Neural progenitor cell (in vitro differentiated cells): ENCODE measurements around the gene SLC4A5. TPM values are rescaled to one million over a fixed set of nuclear protein-coding genes. Genes with fewer than 3 reads are reported as not detected.
A peak's percentile ranks its signal among the peaks of the same experiment; 100 is the strongest.

Source experiments
- DNase-seq: peaks from one replicate; pipeline ENCODE4 v3.0.0-alpha.2; 2016; ENCODE audit warnings: low spot score
- H2AFZ ChIP-seq: fragments of 200-600 bp; sonication (generic); replicated peaks from 2 replicates; pipeline ENCODE4 v1.6.1; 2016; ENCODE audit warnings: antibody characterized with exemption
- H3F3A ChIP-seq: fragments of 200-600 bp; sonication (generic); 2 replicates; pipeline ENCODE4 v1.6.1; 2016; ENCODE audit warnings: antibody characterized with exemption, low read depth
- H3K27ac ChIP-seq: fragments of 200-600 bp; sonication (generic); 2 replicates; pipeline ENCODE4 v1.5.1; 2016; ENCODE audit warnings: mild to moderate bottlenecking
- H3K27me3 ChIP-seq: fragments of 200-600 bp; sonication (generic); 2 replicates; pipeline ENCODE4 v1.6.1; 2016; ENCODE audit warnings: mild to moderate bottlenecking, moderate library complexity
- H3K36me3 ChIP-seq: fragments of 200-600 bp; sonication (generic); 2 replicates; pipeline ENCODE4 v1.5.1; 2016
- H3K4me1 ChIP-seq: fragments of 200-600 bp; sonication (generic); 2 replicates; pipeline ENCODE4 v1.6.1; 2016; ENCODE audit warnings: mixed run types
- H3K4me2 ChIP-seq: fragments of 200-600 bp; sonication (generic); 2 replicates; pipeline ENCODE4 v1.6.1; 2016
- H3K4me3 ChIP-seq: fragments of 200-600 bp; sonication (generic); 2 replicates; pipeline ENCODE4 v1.5.1; 2016
- H3K79me2 ChIP-seq: fragments of 200-600 bp; sonication (generic); 2 replicates; pipeline ENCODE4 v1.6.1; 2016; ENCODE audit warnings: low read depth
- H3K9ac ChIP-seq: fragments of 200-600 bp; sonication (generic); 2 replicates; pipeline ENCODE4 v1.6.1; 2016
- H3K9me3 ChIP-seq: fragments of 200-600 bp; sonication (generic); 2 replicates; pipeline ENCODE4 v1.5.1; 2016; ENCODE audit warnings: low read depth
- H4K20me1 ChIP-seq: fragments of 200-600 bp; sonication (generic); 2 replicates; pipeline ENCODE4 v1.6.1; 2016; ENCODE audit warnings: low read depth
- H3K27ac Mint-ChIP-seq: 3 replicates; pipeline ENCODE4 v1.8.0; 2021; ENCODE audit warnings: mixed read lengths
- H3K27me3 Mint-ChIP-seq: 2 replicates; pipeline ENCODE4 v1.8.0; 2022; ENCODE audit warnings: low read depth, mild to moderate bottlenecking, inconsistent platforms, moderate library complexity, mixed read lengths; ENCODE audit not compliant: insufficient read depth
- H3K36me3 Mint-ChIP-seq: 3 replicates; pipeline ENCODE4 v1.8.0; 2021; ENCODE audit warnings: mixed read lengths
- H3K4me1 Mint-ChIP-seq: 3 replicates; pipeline ENCODE4 v1.8.0; 2021; ENCODE audit warnings: mixed read lengths
- H3K4me3 Mint-ChIP-seq: 3 replicates; pipeline ENCODE4 v1.8.0; 2021; ENCODE audit warnings: mild to moderate bottlenecking, moderate library complexity, mixed read lengths
- H3K9me3 Mint-ChIP-seq: 3 replicates; pipeline ENCODE4 v1.8.0; 2020; ENCODE audit warnings: mixed read lengths
- CTCF ChIP-seq: fragments of 200-600 bp; sonication (generic); IDR thresholded peaks from 2 replicates; pipeline ENCODE4 v1.5.1; 2017; ENCODE audit warnings: antibody characterized with exemption, mild to moderate bottlenecking
- EZH2 ChIP-seq: fragments of 200-600 bp; sonication (generic); IDR thresholded peaks from 2 replicates; pipeline ENCODE4 v1.6.1; 2017; ENCODE audit warnings: antibody characterized with exemption, mild to moderate bottlenecking, moderate library complexity
- EZH2phosphoT487 ChIP-seq: fragments of 200-600 bp; sonication (generic); IDR thresholded peaks from 2 replicates; pipeline ENCODE4 v1.6.1; 2017; ENCODE audit warnings: antibody characterized with exemption
- total RNA-seq: library from RNA; depleted of rRNA; stranded (reverse); fragments of >200 nt; gene quantifications from 2 replicates; pipeline ENCODE4 v1.2.3, GENCODE V29; 2015; ENCODE audit warnings: low replicate concordance

SLC4A5 gene
- total RNA-seq, 1 donor from 2014 or later, result 2.0 TPM

- Histone ChIP-seq H3K4me2 (no peak overlapping the region), H3K4me1 (no peaks in the 10 kb centered on the region), H3K79me2 (no peaks in the 10 kb centered on the region), H3K9ac (no peak overlapping the region), H3F3A (no peaks in the 10 kb centered on the region), H3K4me3 (no peak overlapping the region), H2AFZ (no peak overlapping the region), H3K9me3 (no peaks in the 10 kb centered on the region), H3K27ac (no peak overlapping the region), H3K36me3 (no peaks in the 10 kb centered on the region), H3K27me3 (no peaks in the 10 kb centered on the region), H4K20me1 (no peaks in the 10 kb centered on the region)
- Mint-ChIP-seq H3K27me3 (peaks cover 6% of the 10 kb centered on the region), H3K36me3 (peaks cover 50% of the 10 kb centered on the region), H3K4me3 (peak overlapping the region; percentile 59), H3K27ac (no peak overlapping the region), H3K9me3 (no peaks in the 10 kb centered on the region), H3K4me1 (no peaks in the 10 kb centered on the region)
- DNase-seq, result no peak
- TF ChIP-seq EZH2, result no peak
- TF ChIP-seq CTCF, result no peak
- no peak for TF ChIP-seq EZH2phosphoT487
These were observed 18.1 kb upstream of the SLC4A5 start for GRCh38 chr2:74361327-74361726.

- Histone ChIP-seq H3K27ac (no peak overlapping the region), H3K9ac (no peak overlapping the region), H3K36me3 (no peaks in the 10 kb centered on the region), H3K4me2 (no peak overlapping the region), H3K9me3 (no peaks in the 10 kb centered on the region), H4K20me1 (no peaks in the 10 kb centered on the region), H3K27me3 (no peaks in the 10 kb centered on the region), H3F3A (no peaks in the 10 kb centered on the region), H2AFZ (no peak overlapping the region), H3K79me2 (no peaks in the 10 kb centered on the region), H3K4me3 (no peak overlapping the region), H3K4me1 (no peaks in the 10 kb centered on the region)
- Mint-ChIP-seq H3K4me1 (no peaks in the 10 kb centered on the region), H3K27ac (no peak overlapping the region), H3K27me3 (peaks cover 4% of the 10 kb centered on the region), H3K36me3 (peaks cover 43% of the 10 kb centered on the region), H3K4me3 (no peak overlapping the region), H3K9me3 (no peaks in the 10 kb centered on the region)
- DNase-seq, result no peak
- no peak for TF ChIP-seq EZH2phosphoT487
- no peak for TF ChIP-seq EZH2
- no peak for TF ChIP-seq CTCF
These were observed 14.4 kb upstream of the SLC4A5 start for GRCh38 chr2:74357627-74358026.

GRCh38 chr2:74349889-74350288 lies 6.7 kb upstream of the SLC4A5 start:
- Histone ChIP-seq H3K9ac (no peak overlapping the region), H3K27ac (no peak overlapping the region), H3K4me2 (no peak overlapping the region), H3K4me3 (no peak overlapping the region), H3F3A (no peaks in the 10 kb centered on the region), H3K9me3 (no peaks in the 10 kb centered on the region), H3K79me2 (no peaks in the 10 kb centered on the region), H2AFZ (no peak overlapping the region), H4K20me1 (no peaks in the 10 kb centered on the region), H3K4me1 (no peaks in the 10 kb centered on the region), H3K36me3 (no peaks in the 10 kb centered on the region), H3K27me3 (no peaks in the 10 kb centered on the region)
- DNase-seq, result no peak
- Mint-ChIP-seq H3K27me3 (peaks cover 2% of the 10 kb centered on the region), H3K27ac (no peak overlapping the region), H3K4me3 (no peak overlapping the region), H3K36me3 (peaks cover 2% of the 10 kb centered on the region), H3K4me1 (no peaks in the 10 kb centered on the region), H3K9me3 (no peaks in the 10 kb centered on the region)
- TF ChIP-seq CTCF, result no peak
- no peak for TF ChIP-seq EZH2
- TF ChIP-seq EZH2phosphoT487, result no peak

- Histone ChIP-seq H2AFZ (no peak overlapping the region), H3F3A (no peaks in the 10 kb centered on the region), H3K4me2 (no peak overlapping the region), H3K36me3 (no peaks in the 10 kb centered on the region), H3K4me3 (no peak overlapping the region), H3K27me3 (no peaks in the 10 kb centered on the region), H3K4me1 (no peaks in the 10 kb centered on the region), H3K79me2 (no peaks in the 10 kb centered on the region), H3K27ac (no peak overlapping the region), H4K20me1 (no peaks in the 10 kb centered on the region), H3K9me3 (no peaks in the 10 kb centered on the region), H3K9ac (no peak overlapping the region)
- no peaks in the 10 kb centered on the region for H3K9me3 Mint-ChIP-seq
- peaks cover 2% of the 10 kb centered on the region for H3K27me3 Mint-ChIP-seq
- no peak overlapping the region for H3K4me3 Mint-ChIP-seq
- no peak for TF ChIP-seq EZH2
- TF ChIP-seq CTCF, result no peak
- TF ChIP-seq EZH2phosphoT487, result no peak
- DNase-seq, result no peak
- H3K36me3 Mint-ChIP-seq, result no peaks in the 10 kb centered on the region
- H3K27ac Mint-ChIP-seq, result no peak overlapping the region
- H3K4me1 Mint-ChIP-seq, result no peaks in the 10 kb centered on the region
These were observed 4.5 kb upstream of the SLC4A5 start for GRCh38 chr2:74347742-74348141.
